HEK293 (cell line): ENCODE data around the gene ZBTB21.
"Not testable (repeated sequence)": the region's sequence is repeated elsewhere in the genome, so short reads cannot be mapped to it uniquely, and the experiment has no call there.

ENCODE experiments used
- CTCF ChIA-PET: fragments of 350-600 bp; formaldehyde crosslinking; extraction: SDS; loops from one replicate; lab custom pipeline; 2021; ENCODE audit warnings: antibody characterized with exemption; lab: Yijun Ruan, JAX
- POLR2A ChIA-PET: fragments of 300-600 bp; formaldehyde crosslinking; extraction: SDS; loops from one replicate; lab custom pipeline; 2020; ENCODE audit warnings: antibody characterized with exemption, inconsistent platforms; lab: Yijun Ruan, JAX
- H3K27ac ChIP-seq: fragments of 200-500 bp; sonication (Bioruptor generic); 2 replicates; pipeline ENCODE4 v1.5.1; 2014; ENCODE audit warnings: low read depth, low read length, control low read depth, inconsistent platforms; ENCODE audit errors: extremely low read depth
- H3K36me3 ChIP-seq, 2 experiments: fragments of 200-500 bp in 1 of 2; sonication (Bioruptor generic) in 1 of 2; 1 replicate in 1 of 2; 2 replicates in 1 of 2; pipeline ENCODE4 v1.5.1; 2014 to 2017; ENCODE audit warnings: inconsistent platforms in 2 of 2, low read length in 2 of 2; ENCODE audit not compliant: control insufficient read depth in 2 of 2, insufficient read depth in 1 of 2
- H3K4me1 ChIP-seq: fragments of 200-500 bp; sonication (Bioruptor generic); 2 replicates; pipeline ENCODE4 v1.5.1; 2014; ENCODE audit warnings: mild to moderate bottlenecking, low read length, inconsistent platforms; ENCODE audit not compliant: control insufficient read depth, insufficient read depth
- H3K4me3 ChIP-seq: 2 replicates; pipeline ENCODE4 v1.5.1; 2011; ENCODE audit warnings: low read depth, mild to moderate bottlenecking, control low read depth, low read length, moderate library complexity
- H3K9me3 ChIP-seq: fragments of 200-500 bp; sonication (Bioruptor generic); 2 replicates; pipeline ENCODE4 v1.5.1; 2014; ENCODE audit warnings: low read depth, low read length, inconsistent platforms; ENCODE audit not compliant: control insufficient read depth, insufficient read depth
- BCL11B ChIP-seq: fragments of 450-650 bp; formaldehyde crosslinking; IDR thresholded peaks from 2 replicates; pipeline ENCODE4 v1.5.1; 2016; ENCODE audit warnings: low read depth, missing biosample characterization, missing genetic modification characterization
- EGR2 ChIP-seq: fragments of 450-650 bp; formaldehyde crosslinking; IDR thresholded peaks from 2 replicates; pipeline ENCODE4 v1.5.1; 2016; ENCODE audit warnings: low read depth, missing biosample characterization, missing genetic modification characterization
- SETDB1 ChIP-seq: IDR thresholded peaks from one replicate; pipeline ENCODE4 v1.6.1; 2017; ENCODE audit warnings: mild to moderate bottlenecking, low read length, moderate library complexity, mixed read lengths; ENCODE audit not compliant: insufficient read length
- TRIM28 ChIP-seq: IDR thresholded peaks from 2 replicates; pipeline ENCODE4 v1.6.1; 2011; ENCODE audit warnings: low read length, control low read depth, borderline replicate concordance
- ZBTB17 ChIP-seq: fragments of 450-650 bp; formaldehyde crosslinking; IDR thresholded peaks from 2 replicates; pipeline ENCODE4 v1.5.1; 2016; ENCODE audit warnings: missing biosample characterization, missing genetic modification characterization
- ZFHX2 ChIP-seq: fragments of 450-650 bp; formaldehyde crosslinking; conservative IDR thresholded peaks from 2 replicates; pipeline ENCODE4 v1.5.1; 2016; ENCODE audit warnings: missing biosample characterization, missing genetic modification characterization
- ZNF114 ChIP-seq: fragments of 450-650 bp; formaldehyde crosslinking; IDR thresholded peaks from 2 replicates; pipeline ENCODE4 v1.5.0; 2017; ENCODE audit warnings: missing biosample characterization, missing genetic modification characterization
- ZNF140 ChIP-seq: fragments of 450-650 bp; formaldehyde crosslinking; IDR thresholded peaks from 2 replicates; pipeline ENCODE4 v1.5.1; 2016; ENCODE audit warnings: missing biosample characterization, missing genetic modification characterization
- ZNF175 ChIP-seq: fragments of 450-650 bp; formaldehyde crosslinking; IDR thresholded peaks from 2 replicates; pipeline ENCODE4 v1.5.1; 2016; ENCODE audit warnings: missing biosample characterization, missing genetic modification characterization
- ZNF548 ChIP-seq: fragments of 450-650 bp; formaldehyde crosslinking; IDR thresholded peaks from 2 replicates; pipeline ENCODE4 v1.5.1; 2016; ENCODE audit warnings: missing biosample characterization, missing genetic modification characterization
- ZNF585B ChIP-seq: fragments of 450-650 bp; formaldehyde crosslinking; IDR thresholded peaks from 2 replicates; pipeline ENCODE4 v1.5.1; 2016; ENCODE audit warnings: missing biosample characterization, missing genetic modification characterization
- ZNF626 ChIP-seq: fragments of 450-650 bp; sonication (Bioruptor Pico); formaldehyde crosslinking; IDR thresholded peaks from 2 replicates; pipeline ENCODE4 v1.5.1; 2018; ENCODE audit warnings: missing biosample characterization, missing genetic modification characterization, inconsistent platforms
- ZNF777 ChIP-seq: fragments of 450-650 bp; formaldehyde crosslinking; IDR thresholded peaks from 2 replicates; pipeline ENCODE4 v1.5.1; 2017; ENCODE audit warnings: missing biosample characterization, missing genetic modification characterization, borderline replicate concordance
- ZXDB ChIP-seq: fragments of 450-650 bp; formaldehyde crosslinking; IDR thresholded peaks from 2 replicates; pipeline ENCODE4 v1.5.1; 2016; ENCODE audit warnings: missing biosample characterization, missing genetic modification characterization
- TF ChIP-seq, protein P1 (sequence below): fragments of 450-650 bp; formaldehyde crosslinking; IDR thresholded peaks from 2 replicates; pipeline ENCODE4 v1.5.1; 2017; ENCODE audit warnings: missing biosample characterization, missing genetic modification characterization
- TF ChIP-seq, protein P2 (sequence below): fragments of 450-650 bp; formaldehyde crosslinking; IDR thresholded peaks from 2 replicates; pipeline ENCODE4 v1.5.1; 2016; ENCODE audit warnings: missing biosample characterization, missing genetic modification characterization, low read depth
- TF ChIP-seq, protein P3 (sequence below): fragments of 450-650 bp; formaldehyde crosslinking; conservative IDR thresholded peaks from 2 replicates; pipeline ENCODE4 v1.5.1; 2016; ENCODE audit warnings: low read depth, missing biosample characterization, missing genetic modification characterization

ZBTB21 gene

GRCh38 chr21:42000908-42001307, 9.3 kb downstream of the ZBTB21 start (continued):
- no peak for TF ChIP-seq ZBTB17 (tag by site-specific recombination)
- TF ChIP-seq ZXDB = 0 out of 2 replicates have a peak, but pooled peaks have one; percentile 12

DNA sequence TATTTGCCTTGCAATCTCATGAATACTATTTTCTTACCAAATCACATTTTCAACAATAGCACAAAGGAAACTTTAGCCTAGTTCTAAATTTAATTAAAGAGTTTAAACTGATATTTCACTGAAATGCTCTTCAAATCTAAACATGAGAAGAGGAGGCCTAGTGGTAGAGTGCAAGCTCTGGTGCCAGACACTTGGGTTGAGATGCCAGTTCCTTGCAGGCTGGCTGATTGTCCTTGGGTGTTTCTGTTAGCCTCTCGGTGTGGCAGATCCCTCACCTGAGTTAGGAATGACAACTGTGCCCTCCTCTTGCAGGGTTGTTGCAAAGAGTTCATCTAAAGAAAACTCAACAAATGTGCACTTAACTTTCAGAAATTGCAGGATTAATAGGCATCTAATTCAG, 12.5 kb downstream of the ZBTB21 start:
- Histone ChIP-seq H3K36me3 (peaks cover 33 to 76% of the 10 kb centered on the region in 2 experiments), H3K4me1 (no peaks in the 10 kb centered on the region), H3K4me3 (no peak overlapping the region), H3K27ac (no peak overlapping the region), H3K9me3 (no peaks in the 10 kb centered on the region)
- POLR2A ChIA-PET = interaction anchor here (0.7 kb wide), 1 partner anchor 9 kb away, joined by 3 read pairs; no protein-coding TSS in a partner anchor
- CTCF ChIA-PET = interaction anchor here (1.2 kb wide), 1 partner anchor 1648 kb away, joined by 4 read pairs; no protein-coding TSS in a partner anchor
- TF ChIP-seq ZNF548 (tag by site-specific recombination) = no peak
- TF ChIP-seq ZNF626 = no peak
- TF ChIP-seq BCL11B (tag by site-specific recombination) = no peak

- ChIA-PET CTCF (no interaction called here), POLR2A (no interaction called here)
- Histone ChIP-seq H3K27ac (no peak overlapping the region), H3K4me3 (no peak overlapping the region), H3K36me3 (peaks cover 44 to 77% of the 10 kb centered on the region in 2 experiments), H3K9me3 (no peaks in the 10 kb centered on the region), H3K4me1 (no peaks in the 10 kb centered on the region)
- no peak for TF ChIP-seq ZNF114 (tag by site-specific recombination)
- peak; percentile 56; the same call in 1 of the 2 replicates for TF ChIP-seq TRIM28
- TF ChIP-seq SETDB1 = peak; percentile 79
- TF ChIP-seq ZNF585B (tag by site-specific recombination) = peak; percentile 100
Measured at GRCh38 chr21:41995577-41995976, 14.6 kb downstream of the ZBTB21 start.

GRCh38 chr21:41994613-41995012, 15.5 kb downstream of the ZBTB21 start:
- peaks cover 46 to 71% of the 10 kb centered on the region in 2 experiments for H3K36me3 ChIP-seq
- H3K4me1 ChIP-seq, H3K9me3 ChIP-seq, CTCF ChIA-PET, H3K4me3 ChIP-seq, POLR2A ChIA-PET, H3K27ac ChIP-seq: not testable (repeated sequence)
- peak; percentile 50; the same call in 1 of the 2 replicates for TF ChIP-seq EGR2 (tag by site-specific recombination)
- 0 out of 2 replicates have a peak, but pooled peaks have one; percentile 35 for TF ChIP-seq ZFHX2 (tag by site-specific recombination)
- TF ChIP-seq, all 188 proteins: peak for 2; not testable (repeated sequence) for 186

DNA sequence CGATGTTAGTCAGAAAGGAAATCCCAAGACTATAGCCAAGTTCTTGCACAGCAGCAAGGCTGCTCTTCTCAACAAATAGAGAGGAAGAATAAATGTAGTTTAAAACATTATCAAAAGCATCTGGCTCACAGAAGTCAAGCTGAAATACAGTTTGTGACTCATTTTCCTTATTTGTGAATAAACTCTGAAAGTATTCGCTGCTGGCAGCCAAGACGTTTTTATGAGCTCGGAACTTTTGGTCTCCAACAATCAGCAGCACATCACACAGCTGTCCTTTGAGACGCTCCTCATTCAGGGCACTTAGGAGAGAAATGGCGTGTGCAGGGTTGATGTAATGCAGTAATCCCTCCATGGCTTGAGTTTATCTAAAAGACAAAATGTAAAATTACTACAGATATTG, 16.4 kb downstream of the ZBTB21 start:
- no peak overlapping the region for H3K4me3 ChIP-seq
- peaks cover 48 to 64% of the 10 kb centered on the region in 2 experiments for H3K36me3 ChIP-seq
- no peaks in the 10 kb centered on the region for H3K4me1 ChIP-seq
- ChIA-PET POLR2A (no interaction called here), CTCF (interaction anchor here (0.5 to 0.6 kb wide), 2 partner anchors 11 to 12 kb away, joined by 3 to 4 read pairs; no protein-coding TSS in a partner anchor)
- H3K27ac ChIP-seq = no peak overlapping the region
- no peaks in the 10 kb centered on the region for H3K9me3 ChIP-seq
- TF ChIP-seq ZNF175 (tag by site-specific recombination) (no peak), ZNF777 (tag by site-specific recombination) (no peak), ZNF140 (tag by site-specific recombination) (no peak), ZNF548 (tag by site-specific recombination) (no peak)
- TF ChIP-seq, protein P1, sequence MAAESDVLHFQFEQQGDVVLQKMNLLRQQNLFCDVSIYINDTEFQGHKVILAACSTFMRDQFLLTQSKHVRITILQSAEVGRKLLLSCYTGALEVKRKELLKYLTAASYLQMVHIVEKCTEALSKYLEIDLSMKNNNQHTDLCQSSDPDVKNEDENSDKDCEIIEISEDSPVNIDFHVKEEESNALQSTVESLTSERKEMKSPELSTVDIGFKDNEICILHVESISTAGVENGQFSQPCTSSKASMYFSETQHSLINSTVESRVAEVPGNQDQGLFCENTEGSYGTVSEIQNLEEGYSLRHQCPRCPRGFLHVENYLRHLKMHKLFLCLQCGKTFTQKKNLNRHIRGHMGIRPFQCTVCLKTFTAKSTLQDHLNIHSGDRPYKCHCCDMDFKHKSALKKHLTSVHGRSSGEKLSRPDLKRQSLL = no peak
- TF ChIP-seq, protein P2, sequence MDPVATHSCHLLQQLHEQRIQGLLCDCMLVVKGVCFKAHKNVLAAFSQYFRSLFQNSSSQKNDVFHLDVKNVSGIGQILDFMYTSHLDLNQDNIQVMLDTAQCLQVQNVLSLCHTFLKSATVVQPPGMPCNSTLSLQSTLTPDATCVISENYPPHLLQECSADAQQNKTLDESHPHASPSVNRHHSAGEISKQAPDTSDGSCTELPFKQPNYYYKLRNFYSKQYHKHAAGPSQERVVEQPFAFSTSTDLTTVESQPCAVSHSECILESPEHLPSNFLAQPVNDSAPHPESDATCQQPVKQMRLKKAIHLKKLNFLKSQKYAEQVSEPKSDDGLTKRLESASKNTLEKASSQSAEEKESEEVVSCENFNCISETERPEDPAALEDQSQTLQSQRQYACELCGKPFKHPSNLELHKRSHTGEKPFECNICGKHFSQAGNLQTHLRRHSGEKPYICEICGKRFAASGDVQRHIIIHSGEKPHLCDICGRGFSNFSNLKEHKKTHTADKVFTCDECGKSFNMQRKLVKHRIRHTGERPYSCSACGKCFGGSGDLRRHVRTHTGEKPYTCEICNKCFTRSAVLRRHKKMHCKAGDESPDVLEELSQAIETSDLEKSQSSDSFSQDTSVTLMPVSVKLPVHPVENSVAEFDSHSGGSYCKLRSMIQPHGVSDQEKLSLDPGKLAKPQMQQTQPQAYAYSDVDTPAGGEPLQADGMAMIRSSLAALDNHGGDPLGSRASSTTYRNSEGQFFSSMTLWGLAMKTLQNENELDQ = no peak
- TF ChIP-seq, protein P3, sequence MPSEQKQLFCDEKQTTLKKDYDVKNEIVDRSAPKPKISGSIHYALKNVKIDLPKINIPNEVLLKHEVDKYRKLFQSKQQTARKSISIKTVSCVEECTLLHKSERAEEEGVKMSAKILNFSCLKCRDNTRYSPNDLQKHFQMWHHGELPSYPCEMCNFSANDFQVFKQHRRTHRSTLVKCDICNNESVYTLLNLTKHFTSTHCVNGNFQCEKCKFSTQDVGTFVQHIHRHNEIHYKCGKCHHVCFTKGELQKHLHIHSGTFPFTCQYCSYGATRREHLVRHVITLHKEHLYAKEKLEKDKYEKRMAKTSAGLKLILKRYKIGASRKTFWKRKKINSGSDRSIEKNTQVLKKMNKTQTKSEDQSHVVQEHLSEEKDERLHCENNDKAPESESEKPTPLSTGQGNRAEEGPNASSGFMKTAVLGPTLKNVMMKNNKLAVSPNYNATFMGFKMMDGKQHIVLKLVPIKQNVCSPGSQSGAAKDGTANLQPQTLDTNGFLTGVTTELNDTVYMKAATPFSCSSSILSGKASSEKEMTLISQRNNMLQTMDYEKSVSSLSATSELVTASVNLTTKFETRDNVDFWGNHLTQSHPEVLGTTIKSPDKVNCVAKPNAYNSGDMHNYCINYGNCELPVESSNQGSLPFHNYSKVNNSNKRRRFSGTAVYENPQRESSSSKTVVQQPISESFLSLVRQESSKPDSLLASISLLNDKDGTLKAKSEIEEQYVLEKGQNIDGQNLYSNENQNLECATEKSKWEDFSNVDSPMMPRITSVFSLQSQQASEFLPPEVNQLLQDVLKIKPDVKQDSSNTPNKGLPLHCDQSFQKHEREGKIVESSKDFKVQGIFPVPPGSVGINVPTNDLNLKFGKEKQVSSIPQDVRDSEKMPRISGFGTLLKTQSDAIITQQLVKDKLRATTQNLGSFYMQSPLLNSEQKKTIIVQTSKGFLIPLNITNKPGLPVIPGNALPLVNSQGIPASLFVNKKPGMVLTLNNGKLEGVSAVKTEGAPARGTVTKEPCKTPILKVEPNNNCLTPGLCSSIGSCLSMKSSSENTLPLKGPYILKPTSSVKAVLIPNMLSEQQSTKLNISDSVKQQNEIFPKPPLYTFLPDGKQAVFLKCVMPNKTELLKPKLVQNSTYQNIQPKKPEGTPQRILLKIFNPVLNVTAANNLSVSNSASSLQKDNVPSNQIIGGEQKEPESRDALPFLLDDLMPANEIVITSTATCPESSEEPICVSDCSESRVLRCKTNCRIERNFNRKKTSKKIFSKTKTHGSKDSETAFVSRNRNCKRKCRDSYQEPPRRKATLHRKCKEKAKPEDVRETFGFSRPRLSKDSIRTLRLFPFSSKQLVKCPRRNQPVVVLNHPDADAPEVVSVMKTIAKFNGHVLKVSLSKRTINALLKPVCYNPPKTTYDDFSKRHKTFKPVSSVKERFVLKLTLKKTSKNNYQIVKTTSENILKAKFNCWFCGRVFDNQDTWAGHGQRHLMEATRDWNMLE = no peak
